HG02973 (cell line): ENCODE measurements around the gene ENPEP.
"Not testable (repeated sequence)": the region's sequence is repeated elsewhere in the genome, so short reads cannot be mapped to it uniquely, and the experiment has no call there.

ENCODE experiments used
- ATAC-seq: cut with Tn5 transposase; IDR thresholded peaks from one replicate; pipeline ENCODE4 v1.9.1; 2021; ENCODE audit warnings: moderate library complexity; ENCODE audit not compliant: unreplicated experiment

The ENPEP gene

GRCh38 chr4:110516106-110516922 is 40.4 kb downstream of the ENPEP start:
- peak; percentile 88 for ATAC-seq

GRCh38 chr4:110518889-110519490 is 43.0 kb downstream of the ENPEP start:
- ATAC-seq = no peak

GRCh38 chr4:110520886-110521285 is 44.9 kb downstream of the ENPEP start:
- no peak for ATAC-seq

GRCh38 chr4:110526589-110526988 is 50.6 kb downstream of the ENPEP start:
- ATAC-seq = no peak

- no peak for ATAC-seq
These were observed 51.2 kb downstream of the ENPEP start for GRCh38 chr4:110527156-110527555.

- ATAC-seq = no peak
These were observed 57.1 kb downstream of the ENPEP start for GRCh38 chr4:110532901-110533589.

- no peak for ATAC-seq
These were observed 57.6 kb downstream of the ENPEP start for GRCh38 chr4:110533590-110533910.

- no peak for ATAC-seq
These were observed 58.0 kb downstream of the ENPEP start for GRCh38 chr4:110533940-110534339.

- no peak for ATAC-seq
These were observed 64.6 kb downstream of the ENPEP start for GRCh38 chr4:110540581-110540980.

GRCh38 chr4:110540982-110541451 is 65.1 kb downstream of the ENPEP start:
- no peak for ATAC-seq

GRCh38 chr4:110543577-110543976 is 67.6 kb downstream of the ENPEP start:
- no peak for ATAC-seq

- ATAC-seq = no peak
These were observed 68.6 kb downstream of the ENPEP start for GRCh38 chr4:110544594-110544993.

GRCh38 chr4:110550260-110550659 is 74.3 kb downstream of the ENPEP start:
- ATAC-seq = no peak

- ATAC-seq = no peak
These were observed 77.2 kb downstream of the ENPEP start for GRCh38 chr4:110553197-110553596.

GRCh38 chr4:110567214-110567613 is 91.3 kb downstream of the ENPEP start:
- no peak for ATAC-seq

GRCh38 chr4:110576696-110577095 is 100.7 kb downstream of the ENPEP start:
- not testable (repeated sequence) for ATAC-seq

GRCh38 chr4:110586131-110586850 is 110.3 kb downstream of the ENPEP start:
- no peak for ATAC-seq

GRCh38 chr4:110587666-110588285 is 111.8 kb downstream of the ENPEP start:
- no peak for ATAC-seq

- no peak for ATAC-seq
These were observed 113.3 kb downstream of the ENPEP start for GRCh38 chr4:110589297-110589696.

- ATAC-seq = no peak
These were observed 119.6 kb downstream of the ENPEP start for GRCh38 chr4:110595583-110595982.

GRCh38 chr4:110596431-110596830 is 120.5 kb downstream of the ENPEP start:
- no peak for ATAC-seq
